GM20000 (cell line): ENCODE data around the gene CHKB.
A peak's percentile ranks its signal among the peaks of the same experiment; 100 is the strongest.

Experiments used
- DNase-seq: peaks from one replicate; pipeline ENCODE4 v3.0.0; 2012; ENCODE audit warnings: low spot score
- CTCF ChIP-seq: IDR thresholded peaks from 2 replicates; pipeline ENCODE4 v1.5.1; 2012; ENCODE audit warnings: mild to moderate bottlenecking, control low read depth; ENCODE audit errors: extremely low read depth, missing control alignments

The CHKB gene

GRCh38 chr22:50605613-50606074 lies 23.0 kb upstream of the CHKB start:
- peak; percentile 33 for DNase-seq
- no peak for TF ChIP-seq CTCF

GRCh38 chr22:50605002-50605612 lies 22.5 kb upstream of the CHKB start:
- DNase-seq = peak; percentile 51
- no peak for TF ChIP-seq CTCF

DNA sequence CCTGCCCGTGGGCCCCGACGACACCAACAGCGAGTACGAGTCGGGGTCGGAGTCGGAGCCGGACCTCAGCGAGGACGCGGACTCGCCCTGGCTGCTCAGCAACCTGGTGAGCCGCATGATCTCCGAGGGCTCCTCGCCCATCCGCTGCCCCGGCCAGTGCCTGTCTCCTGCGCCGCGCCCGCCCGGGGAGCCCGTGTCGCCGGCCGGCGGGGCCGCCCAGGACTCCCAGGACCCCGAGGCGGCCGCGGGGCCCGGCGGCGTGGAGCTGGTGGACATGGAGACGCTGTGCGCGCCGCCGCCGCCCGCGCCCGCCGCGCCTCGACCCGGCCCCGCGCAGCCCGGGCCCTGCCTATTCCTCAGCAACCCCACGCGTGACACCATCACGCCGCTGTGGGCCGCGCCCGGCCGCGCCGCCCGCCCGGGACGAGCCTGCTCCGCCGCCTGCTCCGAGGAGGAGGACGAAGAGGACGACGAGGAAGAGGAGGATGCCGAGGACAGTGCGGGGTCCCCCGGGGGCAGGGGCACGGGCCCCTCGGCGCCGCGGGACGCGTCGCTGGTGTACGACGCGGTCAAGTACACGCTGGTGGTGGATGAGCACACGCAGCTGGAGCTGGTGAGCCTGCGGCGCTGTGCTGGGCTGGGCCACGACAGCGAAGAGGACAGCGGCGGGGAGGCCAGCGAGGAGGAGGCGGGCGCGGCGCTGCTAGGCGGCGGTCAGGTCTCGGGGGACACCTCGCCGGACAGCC lies 21.8 kb upstream of the CHKB start:
- no peak for TF ChIP-seq CTCF
- peak; percentile 36 for DNase-seq

DNA sequence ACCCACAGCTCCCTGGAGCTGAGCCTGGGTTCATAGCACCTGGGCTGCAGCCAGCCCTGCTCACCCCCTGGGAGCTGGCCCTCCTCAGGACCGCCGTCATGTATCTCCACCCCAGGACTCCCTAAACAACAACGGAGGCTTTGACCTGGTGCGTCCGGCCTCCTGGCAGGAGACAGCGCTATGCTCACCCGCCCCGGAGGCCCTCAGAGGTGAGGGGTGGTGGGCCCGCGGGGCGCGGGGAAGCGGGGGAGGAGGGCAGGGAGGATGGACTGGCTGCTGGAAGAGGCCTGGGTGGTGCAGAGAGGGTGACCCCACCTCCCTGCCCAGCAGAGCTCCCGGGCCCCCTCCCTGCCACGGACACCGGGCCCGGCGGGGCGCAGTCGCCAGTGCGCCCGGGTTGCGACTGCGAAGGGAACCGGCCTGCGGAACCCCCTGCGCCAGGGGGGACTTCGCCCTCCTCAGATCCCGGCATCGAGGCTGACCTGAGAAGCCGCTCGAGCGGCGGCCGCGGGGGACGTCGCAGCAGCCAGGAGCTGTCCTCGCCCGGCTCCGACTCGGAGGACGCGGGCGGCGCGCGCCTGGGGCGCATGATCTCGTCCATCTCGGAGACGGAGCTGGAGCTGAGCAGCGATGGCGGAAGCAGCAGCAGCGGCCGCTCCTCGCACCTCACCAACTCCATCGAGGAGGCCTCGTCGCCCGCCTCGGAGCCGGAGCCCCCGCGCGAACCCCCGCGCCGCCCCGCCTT lies 21.0 kb upstream of the CHKB start:
- no peak for TF ChIP-seq CTCF
- DNase-seq = peak; percentile 44

- no peak for TF ChIP-seq CTCF
- peak; percentile 39 for DNase-seq
Observed at GRCh38 chr22:50602338-50602700, 19.7 kb upstream of the CHKB start.

DNA sequence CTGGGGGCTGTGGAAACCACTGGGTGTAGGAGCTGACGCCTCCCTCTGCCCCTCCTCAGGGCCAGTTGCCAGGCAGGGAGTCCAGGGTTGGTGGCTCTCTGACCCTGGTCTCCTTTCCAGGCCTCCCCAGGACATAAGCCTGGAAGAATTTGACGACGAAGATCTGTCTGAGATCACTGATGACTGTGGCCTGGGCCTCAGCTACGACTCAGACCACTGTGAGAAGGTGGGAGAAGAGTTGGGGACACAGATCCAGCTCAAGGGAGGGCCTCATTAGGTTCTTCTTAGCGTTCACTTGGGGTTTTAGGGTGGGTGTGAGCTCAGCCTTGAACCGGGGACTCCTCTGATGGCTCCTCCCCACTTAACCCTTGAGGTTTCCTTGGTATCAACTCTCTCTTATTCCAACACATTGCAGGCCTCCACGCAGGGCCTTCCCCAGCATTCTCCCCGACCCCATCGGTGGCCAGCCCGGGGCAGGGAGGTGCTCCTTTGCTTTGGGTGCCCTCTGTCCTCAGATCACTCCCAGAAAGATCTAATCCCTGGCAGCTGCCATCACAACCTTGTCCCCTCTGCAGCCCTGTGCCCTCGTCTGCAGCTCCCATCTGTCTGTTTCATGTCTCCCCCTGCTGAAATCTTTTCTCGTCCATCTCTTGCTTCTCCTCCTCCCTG lies 19.2 kb upstream of the CHKB start:
- TF ChIP-seq CTCF = no peak
- DNase-seq = peak; percentile 50
